GM12878 (cell line): ENCODE results near the gene HBD. TPM values are rescaled to one million over a fixed set of nuclear protein-coding genes. Genes with fewer than 3 reads are reported as not detected.

Experiments used
- ATAC-seq: fragments of 200-7000 bp; cut with Tn5 transposase; 3 replicates; pipeline ENCODE4 v1.9.1; 2020; ENCODE audit warnings: mild to moderate bottlenecking, moderate library complexity
- BruUV-seq: library from RNA; stranded (reverse); fragments of 400-500 nt; replicated peaks from 2 replicates; lab custom pipeline; 2021; lab: Mats Ljungman, UMichigan
- CTCF ChIA-PET: fragments of 300-600 bp; sonication (Branson Sonifier 250); formaldehyde crosslinking; extraction: SDS; loops from one replicate; lab custom pipeline; 2021; ENCODE audit warnings: inconsistent platforms; lab: Yijun Ruan, JAX
- POLR2A ChIA-PET: fragments of 350-600 bp; formaldehyde crosslinking; extraction: SDS; loops from one replicate; lab custom pipeline; 2021; ENCODE audit warnings: inconsistent platforms; lab: Charles Lee
- RAD21 ChIA-PET: fragments of 300-600 bp; sonication (Branson Sonifier 250); formaldehyde crosslinking; loops from one replicate; lab custom pipeline; 2023; ENCODE audit warnings: antibody characterized with exemption; ENCODE audit not compliant: unreplicated experiment; lab: Charles Lee
- SMC1A ChIA-PET: fragments of 300-600 bp; sonication (Branson Sonifier 250); formaldehyde crosslinking; loops from one replicate; lab custom pipeline; 2023; ENCODE audit not compliant: unreplicated experiment, uncharacterized antibody; lab: Charles Lee
- DNase-seq: peaks from one replicate; pipeline ENCODE4 v3.0.0-alpha.2; 2011; ENCODE audit warnings: low read depth, low spot score
- FAIRE-seq: peaks from 3 replicates; lab custom pipeline; 2011; peaks lifted over from hg19 to GRCh38; lab: Jason Lieb, UNC
- H2AFZ ChIP-seq: 2 replicates; pipeline ENCODE4 v1.6.0; 2011; ENCODE audit warnings: low read depth, low read length, control low read depth; ENCODE audit not compliant: control insufficient read depth
- H3K27ac ChIP-seq: 2 replicates; pipeline ENCODE4 v1.5.1; 2011; ENCODE audit warnings: control low read depth; ENCODE audit not compliant: control insufficient read depth, insufficient read depth
- H3K27me3 ChIP-seq, 2 experiments: replicated peaks in 1 of 2; 2 replicates each; pipeline versions ENCODE4 v1.6.0 to v1.6.1; 2011; ENCODE audit warnings: low read length in 1 of 2; ENCODE audit not compliant: control insufficient read depth in 2 of 2, insufficient read depth in 2 of 2
- H3K36me3 ChIP-seq, 2 experiments: 2 replicates each; pipeline ENCODE4 v1.5.1; 2011; ENCODE audit warnings: low read length in 1 of 2; ENCODE audit not compliant: control insufficient read depth in 2 of 2, insufficient read depth in 2 of 2
- H3K4me1 ChIP-seq: 2 replicates; pipeline ENCODE4 v1.6.1; 2011; ENCODE audit warnings: mild to moderate bottlenecking, low read length, moderate library complexity, mixed read lengths; ENCODE audit not compliant: control insufficient read depth, insufficient read depth
- H3K4me2 ChIP-seq: 2 replicates; pipeline ENCODE4 v1.6.0; 2011; ENCODE audit warnings: control low read depth; ENCODE audit not compliant: control insufficient read depth, insufficient read depth
- H3K4me3 ChIP-seq: fragments of 200-600 bp; sonication (generic); 2 replicates; pipeline ENCODE4 v1.5.1; 2016
- H3K79me2 ChIP-seq: 2 replicates; pipeline ENCODE4 v1.6.0; 2011; ENCODE audit warnings: low read length; ENCODE audit not compliant: control insufficient read depth, insufficient read depth
- H3K9ac ChIP-seq: 2 replicates; pipeline ENCODE4 v1.8.0; 2011; ENCODE audit warnings: low read length, control low read depth, mixed read lengths; ENCODE audit not compliant: control insufficient read depth, insufficient read depth
- H3K9me3 ChIP-seq: replicated peaks from 3 replicates; pipeline ENCODE4 v1.5.1; 2011; ENCODE audit warnings: mild to moderate bottlenecking, low read length; ENCODE audit not compliant: control insufficient read depth, insufficient read depth
- H4K20me1 ChIP-seq: 2 replicates; pipeline ENCODE4 v1.6.0; 2011; ENCODE audit not compliant: control insufficient read depth, insufficient read depth
- BMI1 ChIP-seq: fragments of 450-650 bp; IDR thresholded peaks from 2 replicates; pipeline ENCODE4 v1.6.1; 2016; ENCODE audit warnings: mild to moderate bottlenecking, moderate library complexity, borderline replicate concordance
- CREB1 ChIP-seq: IDR thresholded peaks from 2 replicates; pipeline ENCODE4 v1.6.1; 2012; ENCODE audit warnings: low read depth, mild to moderate bottlenecking, inconsistent platforms
- EP300 ChIP-seq, 2 experiments: fragments of 150-350 bp in 1 of 2; IDR thresholded peaks; 2 replicates each; pipeline ENCODE4 v1.6.1; 2011 to 2012; ENCODE audit warnings: low read depth in 2 of 2, low read length in 2 of 2, borderline replicate concordance in 1 of 2, improper control_type of control experiment in 1 of 2, inconsistent platforms in 1 of 2; ENCODE audit not compliant: control insufficient read depth in 1 of 2
- ETV6 ChIP-seq, 2 experiments: fragments of 450-650 bp in 1 of 2; IDR thresholded peaks in 1 of 2; conservative IDR thresholded peaks in 1 of 2; 2 replicates each; pipeline ENCODE4 v1.6.1; 2014; ENCODE audit warnings: antibody characterized with exemption in 1 of 2, borderline replicate concordance in 1 of 2, low read depth in 1 of 2, mild to moderate bottlenecking in 1 of 2, moderate library complexity in 1 of 2
- IRF4 ChIP-seq: IDR thresholded peaks from 2 replicates; pipeline ENCODE4 v1.6.1; 2011; ENCODE audit warnings: low read depth, low read length
- MTA3 ChIP-seq: IDR thresholded peaks from 2 replicates; pipeline ENCODE4 v1.6.1; 2012; ENCODE audit warnings: low read length, inconsistent platforms, borderline replicate concordance
- MXI1 ChIP-seq: fragments of 150-350 bp; IDR thresholded peaks from 2 replicates; pipeline ENCODE4 v1.6.1; 2011; ENCODE audit warnings: low read depth, mild to moderate bottlenecking, inconsistent platforms, low read length, improper control_type of control experiment
- SMC3 ChIP-seq: IDR thresholded peaks from 2 replicates; pipeline ENCODE4 v1.6.1; 2011; ENCODE audit warnings: low read length, improper control_type of control experiment, borderline replicate concordance
- SP1 ChIP-seq: IDR thresholded peaks from one replicate; pipeline ENCODE4 v1.6.1; 2011; ENCODE audit warnings: low read depth, low read length
- WGBS: methylation state at CpG from one replicate; pipeline ENCODE4 v1.1.6; 2016; ENCODE audit warnings: low lambda C conversion rate; ENCODE audit not compliant: insufficient replicate concordance, insufficient coverage; ENCODE audit errors: missing lambda C conversion rate; 5-methylcytosine and 5-hydroxymethylcytosine counted together
- in situ Hi-C: fragments of 300-500 bp; cut with MboI; formaldehyde crosslinking; loops from 9 replicates; pipeline ENCODE4 v1.14.3; 2018; ENCODE audit warnings: mixed read lengths
- intact Hi-C: fragments of 100-400 bp; cut with micrococcal nuclease; formaldehyde crosslinking; loops from one replicate; pipeline ENCODE4 v1.14.2; 2022; ENCODE audit not compliant: unreplicated experiment
- polyA plus RNA-seq, 11 experiments: library from polyadenylated mRNA; depleted of rRNA in 4 of 11; unstranded in 6 of 11; stranded (reverse) in 5 of 11; fragments of >200 nt; fragmentation: Nextera tagmentation in 4 of 11; fragmentation: Illumina TruSeq in 1 of 11; extraction: Ambion mirVana in 4 of 11; extraction: Trizol in 1 of 11; gene quantifications; 1 replicate in 1 of 11; 2 replicates in 10 of 11; pipeline versions ENCODE4 v1.2.1 to v1.2.3, GENCODE V29; 2011 to 2016; ENCODE audit warnings: inconsistent platforms in 2 of 11, missing spikeins in 2 of 11, low read depth in 1 of 11
- total RNA-seq, 4 experiments: library from RNA; depleted of rRNA in 3 of 4; stranded (reverse); fragments of >200 nt in 3 of 4; fragmentation: Illumina TruSeq in 1 of 4; extraction: Trizol in 1 of 4; gene quantifications; 2 replicates each; pipeline versions ENCODE4 v1.2.1 to v1.2.3, GENCODE V29; 2013 to 2021
- TF ChIP-seq, protein P1 (sequence below): fragments of 450-650 bp; formaldehyde crosslinking; IDR thresholded peaks from 2 replicates; pipeline ENCODE4 v1.5.0; 2022; ENCODE audit warnings: mild to moderate bottlenecking, missing genetic modification characterization

Gene HBD
- total and polyA plus RNA-seq, 10 of the 15 experiments (the other 5 are each of a cell fraction or from before 2014, with no cell fraction given): 0.11 to 0.32 TPM; not detected in 8

DNA sequence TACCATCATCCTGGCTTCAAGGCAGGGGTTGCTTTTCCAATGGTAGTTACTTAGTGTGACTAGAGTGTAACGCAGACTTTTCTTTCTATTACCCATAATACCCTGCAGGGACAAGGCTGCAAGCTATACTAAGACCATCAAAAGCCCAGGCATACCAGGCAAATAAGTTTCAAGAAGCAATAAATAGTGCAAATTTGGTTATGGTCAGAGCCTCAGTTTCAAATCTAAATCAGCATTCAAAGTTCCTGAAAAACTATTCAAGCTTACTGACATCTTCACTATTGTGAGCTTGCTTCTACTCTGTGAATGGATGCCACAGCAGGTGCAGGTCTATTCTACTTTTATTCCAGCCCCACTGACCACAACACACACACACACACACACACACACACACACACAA, 4.9 kb downstream of the HBD start:
- TF ChIP-seq SMC3 (no peak), ETV6 (conservative IDR thresholded peaks at IDR 0.05 in 1 of 2, IDR thresholded peaks at IDR 0.05 in 1 of 2; ENCODE audit: borderline replicate concordance in 1 of 2, low read depth in 1 of 2) (no peak), MXI1 (no peak), BMI1 (no peak), IRF4 (no peak), EP300 (IDR thresholded peaks at IDR 0.05; ENCODE audit: borderline replicate concordance in 1 of 2, control insufficient read depth in 1 of 2, low read depth in 2 of 2, low read length in 2 of 2) (no peak), CREB1 (no peak), MTA3 (no peak), SP1 (no peak)
- TF ChIP-seq, protein P1, sequence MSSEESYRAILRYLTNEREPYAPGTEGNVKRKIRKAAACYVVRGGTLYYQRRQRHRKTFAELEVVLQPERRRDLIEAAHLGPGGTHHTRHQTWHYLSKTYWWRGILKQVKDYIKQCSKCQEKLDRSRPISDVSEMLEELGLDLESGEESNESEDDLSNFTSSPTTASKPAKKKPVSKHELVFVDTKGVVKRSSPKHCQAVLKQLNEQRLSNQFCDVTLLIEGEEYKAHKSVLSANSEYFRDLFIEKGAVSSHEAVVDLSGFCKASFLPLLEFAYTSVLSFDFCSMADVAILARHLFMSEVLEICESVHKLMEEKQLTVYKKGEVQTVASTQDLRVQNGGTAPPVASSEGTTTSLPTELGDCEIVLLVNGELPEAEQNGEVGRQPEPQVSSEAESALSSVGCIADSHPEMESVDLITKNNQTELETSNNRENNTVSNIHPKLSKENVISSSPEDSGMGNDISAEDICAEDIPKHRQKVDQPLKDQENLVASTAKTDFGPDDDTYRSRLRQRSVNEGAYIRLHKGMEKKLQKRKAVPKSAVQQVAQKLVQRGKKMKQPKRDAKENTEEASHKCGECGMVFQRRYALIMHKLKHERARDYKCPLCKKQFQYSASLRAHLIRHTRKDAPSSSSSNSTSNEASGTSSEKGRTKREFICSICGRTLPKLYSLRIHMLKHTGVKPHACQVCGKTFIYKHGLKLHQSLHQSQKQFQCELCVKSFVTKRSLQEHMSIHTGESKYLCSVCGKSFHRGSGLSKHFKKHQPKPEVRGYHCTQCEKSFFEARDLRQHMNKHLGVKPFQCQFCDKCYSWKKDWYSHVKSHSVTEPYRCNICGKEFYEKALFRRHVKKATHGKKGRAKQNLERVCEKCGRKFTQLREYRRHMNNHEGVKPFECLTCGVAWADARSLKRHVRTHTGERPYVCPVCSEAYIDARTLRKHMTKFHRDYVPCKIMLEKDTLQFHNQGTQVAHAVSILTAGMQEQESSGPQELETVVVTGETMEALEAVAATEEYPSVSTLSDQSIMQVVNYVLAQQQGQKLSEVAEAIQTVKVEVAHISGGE (CRISPR knock-in tag): no peak
- BruUV-seq: no TSS peak
- no peaks in the 10 kb centered on the region; the same call in 1 of the 2 replicates for H3K4me1 ChIP-seq
- 42% methylated on average over 1 of the region's 1 CpG for WGBS
- H4K20me1 ChIP-seq: no peaks in the 10 kb centered on the region
- FAIRE-seq: no peak
- no peak overlapping the region for H3K9ac ChIP-seq
- SMC1A ChIA-PET: interaction anchor here (0.7 kb wide), 1 partner anchor 354 kb away, joined by 3 read pairs; no protein-coding TSS in a partner anchor
- no peaks in the 10 kb centered on the region for H3K79me2 ChIP-seq
- H3K4me2 ChIP-seq: no peak overlapping the region
- no peak for ATAC-seq
- H3K27ac ChIP-seq: no peak overlapping the region
- no peak overlapping the region for H3K4me3 ChIP-seq
- intact Hi-C loops (no loop called here), in situ Hi-C loops (no loop called here)
- no peaks in the 10 kb centered on the region for H3K36me3 ChIP-seq
- CTCF ChIA-PET: no interaction called here
- POLR2A ChIA-PET: no interaction called here
- RAD21 ChIA-PET: no interaction called here
- H2AFZ ChIP-seq: no peak overlapping the region
- H3K27me3 ChIP-seq: no peaks in the 10 kb centered on the region
- no peaks in the 10 kb centered on the region for H3K9me3 ChIP-seq
- no peak for DNase-seq
